HG03095 (cell line): ENCODE data around the gene NPHS1.
"Not testable (repeated sequence)": the region's sequence is repeated elsewhere in the genome, so short reads cannot be mapped to it uniquely, and the experiment has no call there.

Experiments used
- ATAC-seq: cut with Tn5 transposase; IDR thresholded peaks from one replicate; pipeline ENCODE4 v1.9.1; 2021; ENCODE audit warnings: moderate library complexity; ENCODE audit not compliant: unreplicated experiment

The NPHS1 gene

DNA sequence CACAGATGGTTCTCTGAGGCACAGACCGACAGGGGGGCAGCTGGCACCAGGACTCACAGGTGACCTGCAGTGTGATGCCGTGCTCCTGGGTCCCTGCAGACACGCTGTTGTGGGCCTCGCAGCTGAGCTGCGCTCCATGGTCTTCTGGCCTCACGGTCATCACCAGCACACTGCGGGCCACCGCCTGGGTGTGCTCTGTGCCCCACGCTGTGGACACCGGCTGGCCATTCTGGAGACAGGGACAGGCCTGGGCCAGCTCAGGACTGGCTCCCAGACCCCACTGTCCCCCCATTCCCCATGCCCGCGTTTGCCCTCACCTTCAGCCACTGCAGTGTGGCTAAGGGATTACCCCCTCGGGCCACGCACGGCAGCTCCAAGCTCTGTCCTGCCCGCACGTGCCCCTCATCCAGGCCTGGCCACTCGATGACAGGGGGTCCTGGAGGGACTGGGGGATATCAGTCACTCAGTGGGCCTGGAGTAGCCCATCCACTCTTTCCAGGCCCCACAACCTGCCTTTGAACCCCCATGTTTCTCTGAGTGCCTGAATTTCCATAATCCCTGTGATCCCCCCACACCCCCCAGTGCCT is 3.3 kb downstream of the NPHS1 start:
- ATAC-seq, result no peak

DNA sequence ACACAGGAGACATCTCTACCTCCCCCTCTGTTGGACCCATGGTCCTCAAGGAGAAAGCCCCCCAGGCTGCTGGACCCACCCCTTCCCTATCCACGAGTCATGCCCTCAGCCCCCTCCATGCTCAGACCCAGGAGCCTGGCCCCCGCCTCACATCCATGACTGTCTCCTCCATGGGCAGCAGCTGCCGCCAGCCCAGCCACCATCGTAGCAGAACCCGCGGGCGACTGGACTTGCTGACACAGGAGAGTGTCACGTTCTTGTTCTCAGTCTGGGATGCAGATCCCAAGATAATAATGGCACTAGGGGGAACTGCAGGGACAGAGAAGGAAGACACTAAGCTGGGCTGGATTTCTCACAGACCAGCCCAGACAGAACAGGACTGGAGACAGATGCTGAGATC is 3.8 kb downstream of the NPHS1 start:
- ATAC-seq, result no peak

GRCh38 chr19:35847911-35848310 is 4.4 kb downstream of the NPHS1 start:
- ATAC-seq, result no peak

GRCh38 chr19:35846038-35846668 is 6.2 kb downstream of the NPHS1 start:
- no peak for ATAC-seq

GRCh38 chr19:35845215-35846037 is 6.9 kb downstream of the NPHS1 start:
- no peak for ATAC-seq

- no peak for ATAC-seq
Measured at GRCh38 chr19:35844482-35845214, 7.7 kb downstream of the NPHS1 start.

DNA sequence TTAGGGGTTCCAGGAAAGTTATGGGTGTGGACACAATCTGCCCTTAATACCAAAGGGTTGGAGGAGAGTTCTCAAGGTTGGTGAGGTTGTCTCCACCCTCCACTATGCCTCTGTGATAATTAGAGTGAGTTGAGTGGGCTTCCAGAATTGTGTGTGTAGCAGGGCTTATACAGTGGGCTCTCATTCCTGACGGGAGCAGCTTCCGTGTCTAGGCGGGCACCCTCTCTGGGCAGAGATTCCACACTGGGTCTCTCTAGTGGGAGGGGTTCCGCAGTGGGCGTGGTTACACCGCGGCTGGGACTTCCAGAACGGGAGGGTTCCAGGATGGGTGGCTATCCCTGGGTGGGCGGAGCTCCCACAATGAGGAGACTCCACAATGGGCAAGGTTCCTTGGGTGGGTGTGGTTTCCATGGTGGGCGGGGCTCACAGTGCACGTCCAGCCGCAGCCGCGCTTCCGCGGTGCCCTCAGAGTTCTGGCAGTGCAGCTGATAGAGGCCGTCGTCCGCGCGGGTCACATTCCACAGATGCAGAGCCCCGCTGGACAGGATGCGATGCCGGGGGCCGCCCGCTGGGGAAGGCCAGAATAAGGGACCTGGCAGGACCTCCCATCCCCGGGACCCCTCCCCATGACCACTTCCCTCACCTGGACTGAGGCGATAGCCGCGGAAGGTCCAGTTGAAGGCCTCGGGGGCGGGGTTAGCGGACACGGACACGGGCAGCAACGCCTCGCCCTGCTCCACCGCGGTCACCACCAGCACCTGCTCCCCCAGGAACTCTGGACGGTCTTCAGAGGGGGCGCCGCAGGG is 8.4 kb downstream of the NPHS1 start:
- ATAC-seq, result no peak

- ATAC-seq, result no peak
Measured at GRCh38 chr19:35842666-35843272, 9.5 kb downstream of the NPHS1 start.

- no peak for ATAC-seq
Measured at GRCh38 chr19:35841961-35842595, 10.2 kb downstream of the NPHS1 start.

DNA sequence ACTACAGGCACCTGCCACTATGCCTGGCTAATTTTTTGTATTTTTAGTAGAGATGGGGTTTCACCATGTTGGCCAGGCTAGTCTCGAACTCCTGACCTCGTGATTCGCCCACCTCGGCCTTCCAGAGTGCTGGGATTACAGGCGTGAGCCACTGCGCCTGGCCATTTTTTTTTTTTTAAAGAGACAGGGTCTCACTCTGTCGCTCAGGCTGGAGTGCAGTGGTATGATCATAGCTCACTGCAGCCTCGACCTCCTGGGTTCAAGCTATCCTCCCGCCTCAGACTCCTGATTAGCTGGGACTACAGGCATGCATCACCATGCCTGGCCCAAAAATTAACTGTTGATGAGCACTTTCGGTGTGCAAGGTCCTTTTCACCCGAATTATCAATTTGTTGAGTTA is 16.2 kb downstream of the NPHS1 start:
- ATAC-seq, result not testable (repeated sequence)

DNA sequence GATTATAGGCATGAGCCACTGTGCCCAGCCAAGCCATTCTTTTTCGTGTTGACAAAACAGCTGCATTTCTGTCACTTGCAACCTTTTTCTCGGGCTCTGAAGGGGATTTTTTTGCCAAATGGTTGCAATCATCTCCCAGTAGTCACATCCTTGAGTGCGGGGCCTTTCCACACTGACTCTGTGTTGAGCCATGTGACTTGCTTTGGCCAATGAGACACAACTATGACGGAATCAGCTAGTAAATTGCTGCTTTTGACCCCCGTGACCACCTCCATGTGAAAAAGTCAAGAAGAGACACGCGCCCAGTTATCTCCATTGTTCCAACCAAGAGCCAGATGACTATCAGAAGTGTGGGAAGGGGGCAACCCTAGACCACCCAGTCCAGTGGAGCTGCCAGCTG is 18.3 kb downstream of the NPHS1 start:
- no peak for ATAC-seq

- no peak for ATAC-seq
Measured at GRCh38 chr19:35832054-35832453, 20.2 kb downstream of the NPHS1 start.

DNA sequence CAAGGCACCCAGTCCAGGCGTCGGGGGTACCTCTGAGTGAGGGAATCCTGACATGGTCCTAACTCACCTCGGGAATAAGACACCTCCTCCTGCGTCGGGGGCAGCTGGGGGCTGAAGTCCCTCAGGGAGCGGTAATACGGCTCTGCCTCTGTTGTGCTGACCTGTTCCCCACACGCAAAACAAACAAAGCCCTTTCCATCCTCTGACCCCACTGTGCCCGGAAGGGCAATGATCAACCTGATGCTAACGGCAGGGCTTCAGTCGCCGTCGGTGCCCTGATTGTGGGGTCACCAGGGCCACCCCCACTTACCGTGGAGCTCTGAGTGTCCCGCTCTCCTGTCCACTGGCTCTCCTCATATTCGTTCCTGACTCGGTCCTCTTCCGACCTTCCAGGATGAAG is 21.3 kb downstream of the NPHS1 start:
- no peak for ATAC-seq

DNA sequence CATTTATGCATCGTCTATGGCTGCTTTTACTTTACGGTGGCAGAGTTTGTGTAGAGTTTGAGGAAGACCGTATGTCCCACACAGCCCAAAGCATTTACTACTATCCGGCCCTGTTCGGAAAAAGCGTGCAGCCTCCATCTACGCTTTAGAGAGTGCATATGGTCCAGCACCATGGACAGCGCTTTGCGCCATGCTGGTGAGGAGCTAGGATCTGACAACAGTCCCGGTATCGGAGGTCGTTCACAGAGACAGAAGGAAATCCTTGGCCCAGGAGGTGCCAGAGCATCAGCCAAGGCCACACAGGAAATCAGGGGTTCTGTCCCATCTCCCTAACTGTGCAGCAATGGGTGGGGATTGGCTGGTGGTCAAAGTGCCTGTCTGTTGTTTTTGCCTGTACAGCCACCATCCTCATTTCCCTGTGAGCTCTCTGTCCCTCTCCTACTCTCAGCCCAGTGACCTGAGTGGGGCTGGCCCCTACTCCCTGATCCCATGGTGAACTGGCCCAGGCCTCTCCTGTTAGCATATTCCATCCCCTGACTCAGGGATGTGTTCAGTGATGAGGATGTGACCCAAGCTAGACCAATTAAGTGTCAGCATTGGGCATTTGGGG is 23.5 kb downstream of the NPHS1 start:
- ATAC-seq, result no peak

GRCh38 chr19:35824150-35824549 is 28.2 kb downstream of the NPHS1 start:
- ATAC-seq, result no peak

DNA sequence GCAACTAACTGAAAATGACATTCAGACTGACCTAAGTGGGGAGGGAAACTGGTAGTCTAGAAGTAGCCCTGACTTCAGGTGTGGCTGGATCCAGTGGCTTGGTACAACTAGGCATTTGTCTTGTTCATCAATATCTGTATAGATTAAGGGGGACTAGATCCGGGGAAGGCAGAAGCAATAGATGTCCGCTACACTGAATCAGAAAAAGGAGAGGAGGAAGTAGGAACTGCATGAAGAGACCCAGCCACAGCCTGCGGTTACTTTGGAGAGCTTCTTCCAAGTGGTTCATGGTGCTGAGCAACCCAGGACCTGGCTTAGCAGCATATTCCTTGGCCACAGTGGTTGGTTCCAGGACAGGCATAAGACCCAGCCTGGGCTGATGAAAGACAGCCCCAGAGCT is 29.7 kb downstream of the NPHS1 start:
- no peak for ATAC-seq

- ATAC-seq, result no peak
Measured at GRCh38 chr19:35818445-35818844, 33.9 kb downstream of the NPHS1 start.

GRCh38 chr19:35816846-35817245 is 35.5 kb downstream of the NPHS1 start:
- ATAC-seq, result no peak

DNA sequence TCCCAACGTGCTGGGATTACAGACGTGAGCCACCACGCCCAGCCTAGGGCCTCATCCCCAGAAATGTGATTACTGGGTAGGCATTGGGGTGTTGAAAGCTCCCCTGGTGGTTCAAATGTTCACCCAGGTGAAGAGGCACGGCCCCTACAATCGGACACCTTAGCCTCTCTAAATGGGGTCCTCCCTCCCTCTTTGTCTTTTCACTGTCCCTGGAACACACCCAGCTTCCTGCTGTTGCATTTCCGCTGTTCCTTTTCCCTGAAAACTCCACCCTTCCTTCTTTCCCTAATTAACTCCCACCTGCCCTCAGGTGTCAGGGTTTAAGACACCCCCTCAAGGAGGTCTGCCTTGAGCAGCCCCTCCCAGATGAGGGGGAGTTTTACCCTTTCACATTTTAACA is 36.0 kb downstream of the NPHS1 start:
- ATAC-seq, result no peak
